NT2/D1 (cell line): Measurements from ENCODE around the gene SET.

Experiments
- DNase-seq: peaks from one replicate; pipeline ENCODE4 v3.0.0-alpha.2; 2011; ENCODE audit warnings: low read depth, low spot score
- H3K27me3 ChIP-seq: 2 replicates; pipeline ENCODE4 v1.6.0; 2011; ENCODE audit warnings: mild to moderate bottlenecking; ENCODE audit not compliant: insufficient read length, insufficient read depth
- H3K36me3 ChIP-seq: 2 replicates; pipeline ENCODE4 v1.6.1; 2011; ENCODE audit warnings: mild to moderate bottlenecking, low read length, mixed read lengths; ENCODE audit not compliant: insufficient read depth, insufficient read length
- H3K4me1 ChIP-seq: 2 replicates; pipeline ENCODE4 v1.5.1; 2011; ENCODE audit not compliant: insufficient read depth, insufficient read length
- H3K4me3 ChIP-seq: 2 replicates; pipeline ENCODE4 v1.5.1; 2011; ENCODE audit warnings: low read depth; ENCODE audit not compliant: insufficient read length
- H3K9ac ChIP-seq: 2 replicates; pipeline ENCODE4 v1.6.0; 2011; ENCODE audit warnings: low read depth; ENCODE audit not compliant: insufficient read length
- H3K9me3 ChIP-seq: 2 replicates; pipeline ENCODE4 v1.5.1; 2011; ENCODE audit warnings: mild to moderate bottlenecking, low read length; ENCODE audit not compliant: insufficient read depth
- SUZ12 ChIP-seq: IDR thresholded peaks from 2 replicates; pipeline ENCODE4 v1.6.1; 2011; ENCODE audit not compliant: insufficient read length, insufficient read depth; ENCODE audit errors: extremely low read depth
- YY1 ChIP-seq: IDR thresholded peaks from 2 replicates; pipeline ENCODE4 v1.6.1; 2011; ENCODE audit not compliant: insufficient read length, insufficient read depth
- ZNF274 ChIP-seq: IDR thresholded peaks from 2 replicates; pipeline ENCODE4 v1.6.1; 2011; ENCODE audit warnings: mild to moderate bottlenecking, low read depth, low read length

The SET gene

DNA sequence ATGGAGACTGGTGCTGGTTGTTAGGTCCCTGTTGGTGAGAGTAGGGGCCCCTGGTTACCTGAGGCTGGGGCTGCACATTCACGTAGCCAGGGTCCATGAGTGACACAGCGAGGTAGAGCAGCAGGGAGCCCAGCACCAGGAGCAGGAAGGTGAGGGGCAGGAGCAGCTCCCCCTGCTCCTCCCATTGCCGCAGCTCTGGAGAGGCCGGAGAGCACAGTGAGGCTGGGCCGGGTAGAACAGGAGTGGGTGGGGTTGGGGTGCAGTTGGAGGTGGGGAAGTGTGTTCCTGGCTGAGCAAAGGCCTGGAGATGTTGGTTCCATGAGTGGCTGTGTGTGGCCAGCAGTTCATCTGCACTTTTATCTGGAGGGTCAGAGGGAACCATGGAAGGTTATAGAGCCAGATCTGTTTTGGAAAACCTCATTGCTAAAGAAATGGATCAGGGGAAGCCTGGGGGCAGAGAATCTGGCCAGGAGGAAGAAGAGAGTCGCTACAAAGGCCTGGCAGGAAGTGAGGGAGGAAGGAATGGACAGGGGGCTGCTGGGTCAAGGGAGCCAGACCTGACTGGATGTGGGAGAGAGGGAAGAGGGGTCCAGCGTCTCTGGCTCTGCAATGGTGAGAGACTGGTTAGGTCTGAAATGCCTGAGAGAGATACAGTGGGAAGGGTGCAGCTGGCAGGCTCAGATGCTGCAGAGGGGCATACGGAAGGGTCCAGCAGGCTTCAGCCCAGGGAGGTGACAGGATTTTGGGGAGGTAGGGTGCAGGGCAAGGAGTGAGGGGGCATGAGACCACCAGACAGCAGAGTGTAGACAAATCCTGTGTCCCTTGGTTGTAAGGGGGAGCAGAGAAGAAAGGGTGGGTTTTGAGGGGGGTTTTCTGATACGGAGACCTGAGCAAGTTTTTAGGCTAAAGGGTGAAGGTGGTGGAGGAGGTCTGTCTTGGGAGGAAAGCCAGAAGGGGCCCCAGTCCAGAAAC is 33.6 kb downstream of the SET start:
- Histone ChIP-seq H3K27me3 (no peaks in the 10 kb centered on the region), H3K9ac (peak overlapping the region; percentile 99), H3K4me3 (peak overlapping the region; percentile 94), H3K9me3 (no peaks in the 10 kb centered on the region), H3K4me1 (peaks cover 8% of the 10 kb centered on the region), H3K36me3 (peaks cover 39% of the 10 kb centered on the region)
- TF ChIP-seq ZNF274, result no peak
- TF ChIP-seq YY1, result no peak
- no peak for TF ChIP-seq SUZ12
- no peak for DNase-seq

DNA sequence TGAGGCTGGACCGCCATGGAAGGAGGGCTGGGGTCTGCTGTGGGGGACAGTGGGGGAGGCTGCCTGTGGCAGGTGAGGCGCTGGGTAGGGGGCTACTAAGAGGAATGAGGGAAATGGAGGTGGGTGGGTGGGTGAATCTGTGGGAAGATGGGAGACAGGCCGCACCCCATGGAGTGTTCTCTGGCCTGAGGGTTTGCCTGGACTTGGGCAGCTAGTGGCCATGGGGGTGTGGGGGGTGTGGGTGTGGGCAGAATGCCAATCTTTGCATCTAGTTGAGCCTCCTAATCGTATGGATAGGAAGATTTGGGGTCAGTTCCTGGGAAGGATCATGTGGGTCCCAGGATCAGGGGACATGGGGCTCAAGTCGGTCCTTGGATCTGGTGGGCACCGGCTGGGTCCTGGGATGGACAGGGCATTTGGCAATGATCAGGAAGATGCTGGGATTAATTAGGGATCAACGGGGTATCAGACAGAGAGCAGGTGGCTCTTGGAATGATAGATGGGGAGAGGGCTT is 34.4 kb downstream of the SET start:
- TF ChIP-seq YY1 (no peak), ZNF274 (no peak), SUZ12 (no peak)
- no peaks in the 10 kb centered on the region for H3K9me3 ChIP-seq
- H3K27me3 ChIP-seq, result no peaks in the 10 kb centered on the region
- H3K4me3 ChIP-seq, result peak overlapping the region; percentile 94
- no peak for DNase-seq
- peaks cover 37% of the 10 kb centered on the region for H3K36me3 ChIP-seq
- H3K4me1 ChIP-seq, result peaks cover 7% of the 10 kb centered on the region
- peak overlapping the region; percentile 99 for H3K9ac ChIP-seq

DNA sequence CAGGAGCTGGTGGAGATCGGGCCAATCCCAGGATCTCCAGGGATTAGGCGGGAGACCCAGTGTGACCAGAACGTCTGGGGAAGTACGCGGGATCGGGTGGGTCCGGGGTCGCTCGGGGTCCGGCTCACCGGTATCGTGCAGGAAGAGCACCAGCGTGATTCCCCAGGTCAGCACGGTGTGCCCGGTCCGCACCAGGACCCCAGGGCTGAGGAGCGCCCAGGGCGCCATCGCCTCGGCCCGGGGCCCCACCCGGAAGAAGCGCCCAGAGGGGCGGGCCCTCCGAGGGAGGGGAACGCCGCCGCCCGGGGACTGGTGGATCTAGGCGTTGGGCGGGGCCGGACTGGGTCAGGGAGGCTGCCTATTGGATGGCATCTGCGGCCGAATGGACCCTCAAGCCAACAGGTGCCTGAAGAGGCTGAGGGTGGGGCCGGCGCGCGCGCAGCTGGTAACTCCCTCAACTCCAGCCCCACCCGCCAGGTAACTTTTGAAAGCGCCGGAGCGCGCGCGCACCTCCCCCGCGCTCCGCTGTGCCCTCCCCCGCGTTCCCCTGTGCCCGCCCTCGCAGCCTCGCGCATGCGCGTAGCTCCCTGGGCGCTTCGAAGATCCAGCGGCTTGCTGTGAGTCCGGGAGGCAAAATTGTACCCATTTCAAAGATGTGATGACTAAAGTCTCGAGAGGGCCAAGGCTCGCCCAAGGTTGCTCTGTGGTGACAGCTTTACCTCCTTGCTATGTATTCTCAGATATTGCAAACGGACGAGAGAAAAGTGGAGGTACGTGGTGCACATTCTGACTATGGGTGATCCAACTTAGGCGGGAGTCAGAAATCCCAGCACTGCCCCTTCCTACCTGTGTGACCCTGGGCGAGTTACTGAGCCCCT is 35.1 kb downstream of the SET start, which contains the start of gene ZDHHC12:
Gene ZDHHC12, minus strand, starts transcription at position 262 of the 878 bp plus-strand sequence. Its CDS starts 34 bp downstream, at position 228.
- no peaks in the 10 kb centered on the region for H3K9me3 ChIP-seq
- peaks cover 34% of the 10 kb centered on the region for H3K36me3 ChIP-seq
- H3K4me3 ChIP-seq, result peak within 1 kb of the TSS; percentile 94
- H3K4me1 ChIP-seq, result peaks cover 7% of the 10 kb centered on the region
- no peaks in the 10 kb centered on the region for H3K27me3 ChIP-seq
- peak within 1 kb of the TSS; percentile 99 for H3K9ac ChIP-seq
- no peak for TF ChIP-seq ZNF274
- DNase-seq, result peak; percentile 98

DNA sequence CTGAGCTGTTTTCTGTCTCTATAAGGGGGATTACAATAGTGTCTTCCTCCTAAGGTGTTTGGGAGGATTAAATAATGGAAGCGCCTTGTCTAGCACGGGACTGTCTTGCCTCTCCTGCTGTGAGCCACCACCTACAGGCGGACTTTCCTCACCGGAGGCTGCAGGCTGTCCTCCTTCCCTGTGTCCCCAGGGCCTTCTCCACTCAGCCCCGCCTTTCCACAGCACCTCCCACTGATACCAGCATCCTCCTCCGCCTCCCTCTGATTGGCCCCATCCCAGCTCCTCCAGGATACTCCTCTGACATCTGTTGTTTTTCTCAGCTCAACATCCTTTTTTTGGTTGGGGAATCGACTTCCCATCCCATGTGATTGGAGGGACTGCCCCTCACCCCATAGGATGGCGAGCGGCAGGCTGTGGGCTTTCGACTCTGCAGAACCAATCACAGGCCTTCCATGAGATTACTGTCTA is 35.8 kb downstream of the SET start:
- H3K4me3 ChIP-seq, result peak overlapping the region; percentile 65
- H3K9me3 ChIP-seq, result no peaks in the 10 kb centered on the region
- H3K4me1 ChIP-seq, result peaks cover 12% of the 10 kb centered on the region
- H3K36me3 ChIP-seq, result peaks cover 31% of the 10 kb centered on the region
- no peak for TF ChIP-seq SUZ12
- no peak for TF ChIP-seq ZNF274
- TF ChIP-seq YY1, result no peak
- no peaks in the 10 kb centered on the region for H3K27me3 ChIP-seq
- DNase-seq, result peak; percentile 55
- peak overlapping the region; percentile 67 for H3K9ac ChIP-seq

DNA sequence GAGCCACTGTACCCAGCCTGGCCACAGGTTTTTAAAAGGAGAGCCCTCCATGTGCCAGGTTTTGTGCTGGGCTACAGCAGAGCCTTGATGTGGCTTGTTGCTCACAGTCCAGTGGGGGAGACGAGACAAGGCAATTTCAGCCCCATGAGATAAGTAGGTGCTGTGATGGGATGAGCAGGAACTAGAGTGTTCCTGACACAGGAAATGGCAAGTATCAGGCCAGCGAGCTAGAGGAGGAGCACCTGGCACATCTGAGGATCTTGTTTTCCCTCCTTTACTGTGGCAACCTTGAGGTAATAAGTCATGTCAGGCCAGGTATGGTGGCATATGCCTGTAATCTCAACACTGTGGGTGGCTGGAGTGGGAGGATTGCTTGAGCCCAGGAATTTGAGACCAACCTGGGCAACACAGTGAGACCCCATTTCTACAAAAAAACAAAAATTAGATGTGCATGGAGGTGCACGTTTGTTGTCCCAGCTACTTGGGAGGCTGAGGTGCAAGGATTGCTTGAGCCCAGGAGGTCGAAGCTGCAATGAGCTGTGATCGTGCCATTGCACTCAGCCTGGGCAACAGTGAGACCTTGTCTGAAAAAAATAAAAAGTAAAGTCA is 38.7 kb downstream of the SET start:
- no peak for DNase-seq
- Histone ChIP-seq H3K9me3 (no peaks in the 10 kb centered on the region), H3K27me3 (no peaks in the 10 kb centered on the region), H3K9ac (no peak overlapping the region), H3K36me3 (peaks cover 28% of the 10 kb centered on the region), H3K4me3 (no peak overlapping the region), H3K4me1 (peaks cover 12% of the 10 kb centered on the region)
- TF ChIP-seq SUZ12, result no peak
- TF ChIP-seq ZNF274, result no peak
- TF ChIP-seq YY1, result no peak

DNA sequence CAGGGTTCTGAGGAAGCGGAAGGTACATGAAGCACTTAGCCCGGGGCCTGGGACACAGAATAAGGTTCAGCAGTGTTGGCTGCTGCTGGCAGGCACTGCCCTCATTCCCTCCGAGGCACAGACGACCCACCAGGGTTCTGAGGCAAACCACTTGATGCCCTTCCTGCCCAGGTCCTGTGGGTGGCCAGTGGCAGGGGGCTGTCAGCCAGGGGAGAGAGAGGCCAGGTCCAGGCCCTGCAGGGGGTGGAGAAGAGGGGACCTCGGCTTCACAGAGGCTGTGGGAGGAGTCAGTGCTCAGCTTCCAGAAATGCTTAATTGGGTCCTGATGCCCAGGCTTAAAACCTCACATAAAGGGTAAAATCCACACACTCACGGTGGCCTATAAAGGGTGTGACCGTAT is 39.3 kb downstream of the SET start:
- peaks cover 32% of the 10 kb centered on the region for H3K36me3 ChIP-seq
- TF ChIP-seq ZNF274 (no peak), YY1 (no peak), SUZ12 (no peak)
- peaks cover 12% of the 10 kb centered on the region for H3K4me1 ChIP-seq
- no peak overlapping the region for H3K4me3 ChIP-seq
- DNase-seq, result no peak
- no peaks in the 10 kb centered on the region for H3K9me3 ChIP-seq
- no peaks in the 10 kb centered on the region for H3K27me3 ChIP-seq
- no peak overlapping the region for H3K9ac ChIP-seq
